ENCODE measurements around the gene VWA8. TPM values are rescaled to one million over a fixed set of nuclear protein-coding genes. Genes with fewer than 3 reads are reported as not detected.

The VWA8 gene
- total RNA-seq, 2 experiments from 2014 or later = 26.3 to 27.5 TPM

DNA sequence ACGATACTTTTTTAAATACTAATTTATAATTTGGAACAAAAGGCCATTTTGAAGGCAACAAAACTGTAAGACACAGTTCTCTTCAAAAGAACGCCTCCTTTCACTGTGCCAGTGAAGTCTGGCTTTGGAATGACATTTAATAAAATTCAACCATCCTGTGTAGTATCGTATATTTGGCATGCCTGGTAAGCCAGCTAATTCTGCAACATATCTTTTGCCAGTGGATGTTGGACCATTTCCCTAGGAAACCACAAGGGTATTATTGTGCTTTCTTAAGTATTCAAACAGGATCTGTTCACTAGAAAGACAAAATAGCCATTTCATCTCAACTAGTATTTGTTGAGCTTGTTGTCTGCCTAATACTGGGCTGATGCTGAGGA is 391.9 kb downstream of the VWA8 start:
- intact Hi-C loops (cut with micrococcal nuclease) = no loop called here
- no peak for DNase-seq
- H3K4me1 Mint-ChIP-seq (ENCODE audit: low read depth) = no peaks in the 10 kb centered on the region
- CTCF ChIA-PET = interaction anchor here (1.0 to 1.6 kb wide), 2 partner anchors 9 to 55 kb away, joined by 3 read pairs; no protein-coding TSS in a partner anchor
- POLR2A ChIA-PET = no interaction called here
- peaks cover 9% of the 10 kb centered on the region for H3K36me3 Mint-ChIP-seq (ENCODE audit: low read depth)
- H3K4me3 Mint-ChIP-seq = no peak overlapping the region
- no peak overlapping the region for H3K27ac Mint-ChIP-seq
- ATAC-seq = no peak
- H3K27me3 Mint-ChIP-seq = no peaks in the 10 kb centered on the region
- H3K9me3 Mint-ChIP-seq = no peaks in the 10 kb centered on the region
- TF ChIP-seq, protein P1, sequence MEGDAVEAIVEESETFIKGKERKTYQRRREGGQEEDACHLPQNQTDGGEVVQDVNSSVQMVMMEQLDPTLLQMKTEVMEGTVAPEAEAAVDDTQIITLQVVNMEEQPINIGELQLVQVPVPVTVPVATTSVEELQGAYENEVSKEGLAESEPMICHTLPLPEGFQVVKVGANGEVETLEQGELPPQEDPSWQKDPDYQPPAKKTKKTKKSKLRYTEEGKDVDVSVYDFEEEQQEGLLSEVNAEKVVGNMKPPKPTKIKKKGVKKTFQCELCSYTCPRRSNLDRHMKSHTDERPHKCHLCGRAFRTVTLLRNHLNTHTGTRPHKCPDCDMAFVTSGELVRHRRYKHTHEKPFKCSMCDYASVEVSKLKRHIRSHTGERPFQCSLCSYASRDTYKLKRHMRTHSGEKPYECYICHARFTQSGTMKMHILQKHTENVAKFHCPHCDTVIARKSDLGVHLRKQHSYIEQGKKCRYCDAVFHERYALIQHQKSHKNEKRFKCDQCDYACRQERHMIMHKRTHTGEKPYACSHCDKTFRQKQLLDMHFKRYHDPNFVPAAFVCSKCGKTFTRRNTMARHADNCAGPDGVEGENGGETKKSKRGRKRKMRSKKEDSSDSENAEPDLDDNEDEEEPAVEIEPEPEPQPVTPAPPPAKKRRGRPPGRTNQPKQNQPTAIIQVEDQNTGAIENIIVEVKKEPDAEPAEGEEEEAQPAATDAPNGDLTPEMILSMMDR (IDR thresholded peaks at IDR 0.05) = no peak

DNA sequence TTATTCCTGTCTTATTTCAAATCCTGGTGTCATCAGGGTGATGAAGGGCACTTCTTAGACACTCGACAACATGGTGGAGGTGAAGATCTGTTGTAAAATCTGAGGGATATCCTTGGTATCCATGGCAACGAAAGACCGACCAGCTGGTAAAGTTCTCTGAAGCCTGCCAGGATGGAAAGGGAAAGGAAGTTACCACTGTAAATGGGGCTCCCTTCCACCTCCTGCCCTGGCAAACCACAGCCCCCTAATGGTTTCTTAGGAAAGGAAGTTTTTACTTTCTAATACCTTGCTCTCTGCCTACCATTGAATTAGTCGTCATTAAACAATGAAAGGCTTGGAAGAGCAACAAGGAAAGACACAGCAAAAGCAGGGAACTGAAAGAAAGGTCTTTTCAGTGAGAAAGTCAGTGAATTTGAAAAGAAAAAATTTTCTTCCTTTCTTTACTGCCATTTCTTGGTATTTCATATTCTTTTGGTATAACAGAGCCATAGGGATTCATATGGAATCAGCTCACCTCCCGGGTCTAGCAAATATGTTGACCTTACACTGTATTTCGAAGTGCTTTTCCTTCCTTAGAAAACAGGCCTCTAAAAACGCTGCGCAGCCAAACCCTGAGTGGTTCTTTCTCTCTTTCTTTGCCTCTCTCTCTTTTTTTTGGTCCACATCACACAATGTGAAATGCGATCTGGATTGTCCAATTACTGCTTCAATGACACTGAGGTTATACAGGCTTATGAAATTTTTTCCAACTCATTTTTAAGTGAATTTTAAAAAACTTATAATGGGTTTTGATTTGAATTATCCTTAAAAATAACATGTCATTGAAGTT is 392.6 kb downstream of the VWA8 start:
- CTCF ChIA-PET = no interaction called here

DNA sequence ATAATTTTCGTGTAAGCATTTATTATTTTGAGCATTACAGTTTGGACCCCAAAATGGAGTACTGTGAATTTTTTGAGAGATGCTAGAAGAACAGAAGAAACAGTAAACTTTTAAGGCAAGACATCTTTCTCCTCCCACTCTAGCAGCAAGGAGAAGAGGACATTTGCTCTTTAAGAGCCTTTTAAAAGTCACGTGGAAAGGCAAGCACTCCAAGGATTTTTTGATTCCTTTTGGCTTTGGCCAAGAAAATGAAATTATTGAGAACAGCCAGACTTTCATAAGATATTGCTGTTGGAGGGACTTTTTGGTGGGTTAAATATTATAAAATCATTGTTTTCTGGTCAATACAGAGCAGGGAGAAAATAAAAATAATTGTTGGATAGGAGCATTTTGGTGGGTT is 393.5 kb downstream of the VWA8 start:
- Mint-ChIP-seq H3K4me3 (no peak overlapping the region), H3K27ac (no peak overlapping the region), H3K36me3 (ENCODE audit: low read depth) (peaks cover 9% of the 10 kb centered on the region), H3K27me3 (no peaks in the 10 kb centered on the region), H3K9me3 (no peaks in the 10 kb centered on the region), H3K4me1 (ENCODE audit: low read depth) (peaks cover 10% of the 10 kb centered on the region)
- TF ChIP-seq, protein P1 (IDR thresholded peaks at IDR 0.05) = no peak
- DNase-seq (no peak), ATAC-seq (no peak)
- intact Hi-C loops (cut with micrococcal nuclease) = no loop called here
- ChIA-PET CTCF (no interaction called here), POLR2A (no interaction called here)

More for the DNA sequence above, 392.6 kb downstream of the VWA8 start:
- no peaks in the 10 kb centered on the region for H3K9me3 Mint-ChIP-seq
- H3K27ac Mint-ChIP-seq = no peak overlapping the region
- no peak for DNase-seq
- H3K36me3 Mint-ChIP-seq (ENCODE audit: low read depth) = peaks cover 9% of the 10 kb centered on the region
- H3K27me3 Mint-ChIP-seq = no peaks in the 10 kb centered on the region
- intact Hi-C loops (cut with micrococcal nuclease) = no loop called here
- TF ChIP-seq, protein P1 (IDR thresholded peaks at IDR 0.05) = no peak
- POLR2A ChIA-PET = no interaction called here
- H3K4me3 Mint-ChIP-seq = no peak overlapping the region
- ATAC-seq = no peak
- peaks cover 4% of the 10 kb centered on the region for H3K4me1 Mint-ChIP-seq (ENCODE audit: low read depth)

DNA sequence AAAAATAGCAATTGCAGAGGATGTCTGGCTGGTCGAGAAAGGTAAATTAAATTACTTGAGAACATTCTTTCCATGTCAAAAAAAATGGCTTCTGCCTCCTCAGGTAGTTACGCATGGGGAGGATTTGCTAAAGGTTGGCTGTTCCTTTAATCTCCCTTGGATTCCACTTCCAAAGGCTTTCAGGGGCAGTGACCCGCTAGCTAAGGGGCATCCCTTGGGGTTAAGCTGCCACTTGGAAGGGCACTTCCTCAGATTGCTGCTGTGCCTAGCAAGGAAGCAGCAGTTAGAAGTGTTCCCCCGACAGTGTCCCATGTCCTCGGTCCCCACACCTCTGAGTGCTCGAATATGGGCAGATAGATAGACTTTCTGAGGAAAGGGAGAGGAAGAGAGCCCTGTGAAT is 395.1 kb downstream of the VWA8 start:
- H3K4me1 Mint-ChIP-seq (ENCODE audit: low read depth) = peaks cover 13% of the 10 kb centered on the region
- no peak for ATAC-seq
- H3K27ac Mint-ChIP-seq = no peak overlapping the region
- peaks cover 6% of the 10 kb centered on the region for H3K36me3 Mint-ChIP-seq (ENCODE audit: low read depth)
- TF ChIP-seq, protein P1 (IDR thresholded peaks at IDR 0.05) = no peak
- H3K9me3 Mint-ChIP-seq = no peaks in the 10 kb centered on the region
- intact Hi-C loops (cut with micrococcal nuclease) = no loop called here
- DNase-seq = no peak
- ChIA-PET CTCF (interaction anchor here (2.0 kb wide), 1 partner anchor 87 kb away, joined by 4 read pairs; no protein-coding TSS in a partner anchor), POLR2A (no interaction called here)
- no peak overlapping the region for H3K4me3 Mint-ChIP-seq
- no peaks in the 10 kb centered on the region for H3K27me3 Mint-ChIP-seq

DNA sequence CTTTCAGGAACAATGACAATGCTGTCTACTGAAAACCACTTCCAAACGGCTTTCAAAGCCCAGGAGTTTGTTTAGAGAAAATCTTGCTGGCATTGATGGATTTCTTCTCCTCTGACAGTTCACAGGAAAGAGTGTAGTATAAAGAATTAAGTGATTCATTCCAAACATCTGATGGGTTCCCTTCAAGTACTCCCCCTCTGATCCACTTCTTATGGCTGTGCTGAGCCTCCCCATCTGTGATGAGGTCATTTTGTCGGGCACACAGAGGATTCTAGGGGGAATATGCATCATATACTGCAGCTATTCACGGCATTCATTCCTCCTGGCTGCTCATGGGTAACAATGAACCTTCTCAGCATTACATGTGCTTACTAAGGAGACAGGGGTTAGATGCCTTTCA is 395.7 kb downstream of the VWA8 start:
- TF ChIP-seq, protein P1 (IDR thresholded peaks at IDR 0.05) = no peak
- Mint-ChIP-seq H3K36me3 (ENCODE audit: low read depth) (peaks cover 6% of the 10 kb centered on the region), H3K27me3 (no peaks in the 10 kb centered on the region), H3K4me3 (no peak overlapping the region), H3K27ac (no peak overlapping the region), H3K9me3 (no peaks in the 10 kb centered on the region), H3K4me1 (ENCODE audit: low read depth) (peaks cover 13% of the 10 kb centered on the region)
- intact Hi-C loops (cut with micrococcal nuclease) = no loop called here
- ATAC-seq (no peak), DNase-seq (no peak)
- CTCF ChIA-PET = interaction anchor here (0.8 to 2.0 kb wide), 3 partner anchors 88 to 137 kb away, joined by 3 to 4 read pairs (median 4); no protein-coding TSS in a partner anchor
- POLR2A ChIA-PET = no interaction called here

All from activated CD8-positive, alpha-beta T cell treated with anti-CD3 and anti-CD28 coated beads for 36 hours (primary cell).